Gastrocnemius medialis (tissue), 4 donors: Measurements from ENCODE around the gene ABCC4. TPM values are rescaled to one million over a fixed set of nuclear protein-coding genes. Genes with fewer than 3 reads are reported as not detected.

Experiments used
- ATAC-seq, 2 donors: fragments of 150-250 bp; one replicate each; pipeline ENCODE4 v1.9.1; 2016
- DNase-seq, 2 donors: peaks; one replicate each; pipeline ENCODE4 v3.0.0-alpha.2; 2019
- H3K27ac ChIP-seq, 4 donors: fragments of 200-600 bp; sonication (generic); 1 replicate in 1 of 4; 2 replicates in 3 of 4; pipeline ENCODE4 v1.5.1; 2016 to 2018; ENCODE audit warnings: mild to moderate bottlenecking in 2 of 4, moderate library complexity in 1 of 4
- H3K27me3 ChIP-seq, 3 donors: fragments of 200-600 bp; sonication (generic) in 2 of 3; 1 replicate in 1 of 3; 2 replicates in 2 of 3; pipeline versions ENCODE4 v1.5.1 to v1.6.0; 2016 to 2019; ENCODE audit warnings: mild to moderate bottlenecking in 1 of 3, moderate library complexity in 1 of 3
- H3K36me3 ChIP-seq, 2 donors: fragments of 200-600 bp; sonication (generic) in 1 of 2; one replicate each; pipeline ENCODE4 v1.5.1; 2017 to 2018
- H3K4me1 ChIP-seq, 2 donors: fragments of 200-600 bp; sonication (generic) in 1 of 2; one replicate each; pipeline ENCODE4 v1.5.1; 2016 to 2017; ENCODE audit warnings: mild to moderate bottlenecking in 2 of 2
- H3K4me3 ChIP-seq, 4 donors: fragments of 200-600 bp; sonication (generic) in 3 of 4; 1 replicate in 1 of 4; 2 replicates in 3 of 4; pipeline ENCODE4 v1.5.1; 2016 to 2019; ENCODE audit warnings: mild to moderate bottlenecking in 2 of 4
- H3K9me3 ChIP-seq, 3 donors: fragments of 200-600 bp; sonication (generic) in 2 of 3; 1 replicate in 1 of 3; 2 replicates in 2 of 3; pipeline ENCODE4 v1.5.1; 2016 to 2019
- CTCF ChIP-seq, 5 experiments: fragments of 450-650 bp in 3 of 5; fragments of 200-600 bp in 2 of 5; sonication (generic) in 2 of 5; IDR thresholded peaks in 4 of 5; conservative IDR thresholded peaks in 1 of 5; 1 replicate in 4 of 5; 2 replicates in 1 of 5; pipeline ENCODE4 v1.5.1; 2016 to 2019; ENCODE audit warnings: antibody characterized with exemption in 5 of 5, mild to moderate bottlenecking in 3 of 5, moderate library complexity in 3 of 5
- POLR2A ChIP-seq, 2 donors: fragments of 450-650 bp; IDR thresholded peaks; one replicate each; pipeline ENCODE4 v1.6.1; 2017; ENCODE audit warnings: antibody characterized with exemption in 2 of 2, mild to moderate bottlenecking in 2 of 2, moderate library complexity in 2 of 2
- in situ Hi-C, 4 donors: fragments of 200-750 bp; cut with MboI; loops; one replicate each; pipeline versions ENCODE4 v1.15.0 to v1.8.0; 2017; ENCODE audit warnings: low sequenced_read_pairs in 4 of 4
- intact Hi-C: fragments of 100-400 bp; cut with DNase I; formaldehyde crosslinking; loops from one replicate; pipeline ENCODE4 v1.15.1; 2023; ENCODE audit warnings: low total_unique reads
- total RNA-seq, 4 donors: library from RNA; depleted of rRNA; stranded (reverse); fragments of >200 nt; gene quantifications; one replicate each; pipeline versions ENCODE4 v1.1.0 to v1.2.3, GENCODE V29; 2016

Gene ABCC4
- total RNA-seq, 4 donors from 2014 or later = 5.4 to 16.2 (median 11.9) TPM

- in situ Hi-C loops = no loop called here
- H3K4me1 ChIP-seq = peaks cover 2 to 6% of the 10 kb centered on the region in 2 donors
- no peak overlapping the region for H3K4me3 ChIP-seq
- no peaks in the 10 kb centered on the region for H3K27me3 ChIP-seq
- no peaks in the 10 kb centered on the region for H3K36me3 ChIP-seq
- no peaks in the 10 kb centered on the region for H3K9me3 ChIP-seq
- TF ChIP-seq CTCF (IDR thresholded peaks at IDR 0.05 in 4 of 5, conservative IDR thresholded peaks at IDR 0.05 in 1 of 5) = no peak
- TF ChIP-seq POLR2A (IDR thresholded peaks at IDR 0.05) = no peak
- intact Hi-C loops = loop anchor here (2.0 kb wide), 1 partner anchor 15 kb away; no protein-coding TSS in a partner anchor
- ATAC-seq = peak; percentile 97 to 98
- H3K27ac ChIP-seq = peak overlapping the region in 3 of 4 donors; percentile 6 to 60 (median 19)
- peak; percentile 58 to 65 for DNase-seq
Observed at GRCh38 chr13:95256091-95256490, 45.2 kb downstream of the ABCC4 start.

- no peak for ATAC-seq
Observed at GRCh38 chr13:95255072-95255732, 46.0 kb downstream of the ABCC4 start.

GRCh38 chr13:95254339-95254738 lies 46.9 kb downstream of the ABCC4 start:
- no peak for DNase-seq
- Histone ChIP-seq H3K27me3 (no peaks in the 10 kb centered on the region), H3K9me3 (no peaks in the 10 kb centered on the region), H3K4me3 (no peak overlapping the region), H3K36me3 (no peaks in the 10 kb centered on the region), H3K27ac (no peak overlapping the region), H3K4me1 (peaks cover 2 to 6% of the 10 kb centered on the region in 2 donors)
- intact Hi-C loops (no loop called here), in situ Hi-C loops (no loop called here)
- no peak for TF ChIP-seq POLR2A (IDR thresholded peaks at IDR 0.05)
- TF ChIP-seq CTCF (IDR thresholded peaks at IDR 0.05 in 4 of 5, conservative IDR thresholded peaks at IDR 0.05 in 1 of 5) = no peak
- no peak for ATAC-seq

More at GRCh38 chr13:95255072-95255732, 46.0 kb downstream of the ABCC4 start:
- Histone ChIP-seq H3K4me1 (peaks cover 2 to 6% of the 10 kb centered on the region in 2 donors), H3K9me3 (no peaks in the 10 kb centered on the region), H3K27ac (no peak overlapping the region), H3K4me3 (no peak overlapping the region), H3K36me3 (no peaks in the 10 kb centered on the region), H3K27me3 (no peaks in the 10 kb centered on the region)
- no peak for DNase-seq
- in situ Hi-C loops (no loop called here), intact Hi-C loops (no loop called here)
- no peak for TF ChIP-seq POLR2A (IDR thresholded peaks at IDR 0.05)
- TF ChIP-seq CTCF (IDR thresholded peaks at IDR 0.05 in 4 of 5, conservative IDR thresholded peaks at IDR 0.05 in 1 of 5) = no peak

- intact Hi-C loops (no loop called here), in situ Hi-C loops (no loop called here)
- Histone ChIP-seq H3K27ac (no peak overlapping the region), H3K36me3 (no peaks in the 10 kb centered on the region), H3K27me3 (no peaks in the 10 kb centered on the region), H3K4me3 (no peak overlapping the region), H3K4me1 (peaks cover 2 to 6% of the 10 kb centered on the region in 2 donors), H3K9me3 (no peaks in the 10 kb centered on the region)
- DNase-seq (no peak), ATAC-seq (no peak)
- TF ChIP-seq POLR2A (IDR thresholded peaks at IDR 0.05) (no peak), CTCF (IDR thresholded peaks at IDR 0.05 in 4 of 5, conservative IDR thresholded peaks at IDR 0.05 in 1 of 5) (no peak)
Observed at GRCh38 chr13:95253033-95253432, 48.2 kb downstream of the ABCC4 start.
